SK-N-MC (cell line): ENCODE data around the gene CIBAR2.

Experiments used
- DNase-seq: peaks from one replicate; pipeline ENCODE4 v3.0.0-alpha.2; 2011; ENCODE audit warnings: low read depth, low spot score
- H3K27ac ChIP-seq: fragments of 200-600 bp; sonication (generic); 2 replicates; pipeline ENCODE4 v1.5.1; 2016; ENCODE audit warnings: mixed run types
- H3K36me3 ChIP-seq: fragments of 200-600 bp; sonication (generic); 2 replicates; pipeline ENCODE4 v1.6.1; 2017; ENCODE audit warnings: antibody characterized with exemption, low read length, mixed read lengths; ENCODE audit not compliant: insufficient read depth
- H3K4me3 ChIP-seq: fragments of 200-600 bp; sonication (generic); 2 replicates; pipeline ENCODE4 v1.5.1; 2016
- H3K9ac ChIP-seq: fragments of 200-600 bp; sonication (generic); 2 replicates; pipeline ENCODE4 v1.8.0; 2017; ENCODE audit warnings: mixed run types, mixed read lengths; ENCODE audit not compliant: insufficient read length
- H3K9me3 ChIP-seq: fragments of 200-600 bp; sonication (generic); 2 replicates; pipeline ENCODE4 v1.6.1; 2017; ENCODE audit warnings: low read depth, mild to moderate bottlenecking, antibody characterized with exemption, low read length, moderate library complexity, mixed read lengths
- EZH2 ChIP-seq: fragments of 200-600 bp; sonication (generic); IDR thresholded peaks from one replicate; pipeline ENCODE4 v1.6.1; 2017; ENCODE audit warnings: antibody characterized with exemption
- FOXP2 ChIP-seq: optimal IDR thresholded peaks from 2 replicates; pipeline ENCODE3; 2011; ENCODE audit warnings: mild to moderate bottlenecking, moderate library complexity; ENCODE audit not compliant: insufficient read depth; ENCODE audit errors: extremely low read length, control extremely low read depth
- POLR2AphosphoS5 ChIP-seq: IDR thresholded peaks from 2 replicates; pipeline ENCODE4 v1.6.1; 2012; ENCODE audit warnings: mild to moderate bottlenecking, low read depth, low read length, borderline replicate concordance

Gene CIBAR2

GRCh38 chr16:85152414-85153030 is 40.2 kb upstream of the CIBAR2 start:
- H3K9ac ChIP-seq: no peak overlapping the region
- TF ChIP-seq FOXP2: no peak
- no peak for TF ChIP-seq POLR2AphosphoS5
- TF ChIP-seq EZH2: no peak
- no peaks in the 10 kb centered on the region for H3K9me3 ChIP-seq
- H3K36me3 ChIP-seq: no peaks in the 10 kb centered on the region
- DNase-seq: no peak
- no peak overlapping the region for H3K27ac ChIP-seq
- H3K4me3 ChIP-seq: no peak overlapping the region

GRCh38 chr16:85151603-85152413 is 39.5 kb upstream of the CIBAR2 start:
- no peak for DNase-seq
- no peak overlapping the region for H3K27ac ChIP-seq
- TF ChIP-seq POLR2AphosphoS5 (no peak), FOXP2 (no peak), EZH2 (no peak)
- no peaks in the 10 kb centered on the region for H3K9me3 ChIP-seq
- no peak overlapping the region for H3K4me3 ChIP-seq
- peak overlapping the region; percentile 47 for H3K9ac ChIP-seq
- no peaks in the 10 kb centered on the region for H3K36me3 ChIP-seq

GRCh38 chr16:85151079-85151602 is 38.9 kb upstream of the CIBAR2 start:
- Histone ChIP-seq H3K27ac (no peak overlapping the region), H3K9ac (peak overlapping the region; percentile 47), H3K9me3 (no peaks in the 10 kb centered on the region), H3K4me3 (no peak overlapping the region), H3K36me3 (no peaks in the 10 kb centered on the region)
- DNase-seq: no peak
- TF ChIP-seq FOXP2 (no peak), POLR2AphosphoS5 (no peak), EZH2 (no peak)

- TF ChIP-seq FOXP2 (no peak), POLR2AphosphoS5 (no peak), EZH2 (no peak)
- Histone ChIP-seq H3K4me3 (no peak overlapping the region), H3K9ac (no peak overlapping the region), H3K9me3 (no peaks in the 10 kb centered on the region), H3K36me3 (no peaks in the 10 kb centered on the region), H3K27ac (no peak overlapping the region)
- DNase-seq: no peak
Observed at GRCh38 chr16:85150331-85150940, 38.2 kb upstream of the CIBAR2 start.

- Histone ChIP-seq H3K9me3 (no peaks in the 10 kb centered on the region), H3K36me3 (no peaks in the 10 kb centered on the region), H3K4me3 (no peak overlapping the region), H3K9ac (no peak overlapping the region), H3K27ac (no peak overlapping the region)
- TF ChIP-seq POLR2AphosphoS5 (no peak), FOXP2 (no peak), EZH2 (no peak)
- DNase-seq: no peak
Observed at GRCh38 chr16:85149776-85150175, 37.5 kb upstream of the CIBAR2 start.

- Histone ChIP-seq H3K27ac (no peak overlapping the region), H3K36me3 (no peaks in the 10 kb centered on the region), H3K9me3 (no peaks in the 10 kb centered on the region), H3K9ac (no peak overlapping the region), H3K4me3 (no peak overlapping the region)
- TF ChIP-seq POLR2AphosphoS5: no peak
- TF ChIP-seq FOXP2: no peak
- TF ChIP-seq EZH2: no peak
- no peak for DNase-seq
Observed at GRCh38 chr16:85148931-85149330, 36.7 kb upstream of the CIBAR2 start.

GRCh38 chr16:85146922-85147651 is 34.8 kb upstream of the CIBAR2 start:
- no peak overlapping the region for H3K4me3 ChIP-seq
- H3K36me3 ChIP-seq: no peaks in the 10 kb centered on the region
- H3K9ac ChIP-seq: no peak overlapping the region
- no peaks in the 10 kb centered on the region for H3K9me3 ChIP-seq
- no peak overlapping the region for H3K27ac ChIP-seq
- TF ChIP-seq EZH2 (no peak), POLR2AphosphoS5 (no peak), FOXP2 (no peak)
- DNase-seq: no peak

- Histone ChIP-seq H3K9ac (no peak overlapping the region), H3K36me3 (no peaks in the 10 kb centered on the region), H3K9me3 (no peaks in the 10 kb centered on the region), H3K27ac (no peak overlapping the region), H3K4me3 (no peak overlapping the region)
- DNase-seq: no peak
- TF ChIP-seq EZH2: no peak
Observed at GRCh38 chr16:85146532-85146797, 34.2 kb upstream of the CIBAR2 start.
